ENCODE data around the gene ZRANB1.

GRCh38 chr10:125006188-125006680 is 64.3 kb downstream of the ZRANB1 start:
- no peak for TF ChIP-seq BACH1 (IDR thresholded peaks at IDR 0.05; ENCODE audit: borderline replicate concordance)
- TF ChIP-seq, protein P1, sequence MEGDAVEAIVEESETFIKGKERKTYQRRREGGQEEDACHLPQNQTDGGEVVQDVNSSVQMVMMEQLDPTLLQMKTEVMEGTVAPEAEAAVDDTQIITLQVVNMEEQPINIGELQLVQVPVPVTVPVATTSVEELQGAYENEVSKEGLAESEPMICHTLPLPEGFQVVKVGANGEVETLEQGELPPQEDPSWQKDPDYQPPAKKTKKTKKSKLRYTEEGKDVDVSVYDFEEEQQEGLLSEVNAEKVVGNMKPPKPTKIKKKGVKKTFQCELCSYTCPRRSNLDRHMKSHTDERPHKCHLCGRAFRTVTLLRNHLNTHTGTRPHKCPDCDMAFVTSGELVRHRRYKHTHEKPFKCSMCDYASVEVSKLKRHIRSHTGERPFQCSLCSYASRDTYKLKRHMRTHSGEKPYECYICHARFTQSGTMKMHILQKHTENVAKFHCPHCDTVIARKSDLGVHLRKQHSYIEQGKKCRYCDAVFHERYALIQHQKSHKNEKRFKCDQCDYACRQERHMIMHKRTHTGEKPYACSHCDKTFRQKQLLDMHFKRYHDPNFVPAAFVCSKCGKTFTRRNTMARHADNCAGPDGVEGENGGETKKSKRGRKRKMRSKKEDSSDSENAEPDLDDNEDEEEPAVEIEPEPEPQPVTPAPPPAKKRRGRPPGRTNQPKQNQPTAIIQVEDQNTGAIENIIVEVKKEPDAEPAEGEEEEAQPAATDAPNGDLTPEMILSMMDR (IDR thresholded peaks at IDR 0.05 in 2 of 3, conservative IDR thresholded peaks at IDR 0.05 in 1 of 3; ENCODE audit: control insufficient read depth in 2 of 3, extremely low read depth in 1 of 3, insufficient read depth in 1 of 3, low read depth in 3 of 3, low read length in 3 of 3): no peak
- no peak for TF ChIP-seq CEBPB (IDR thresholded peaks at IDR 0.05; ENCODE audit: borderline replicate concordance in 1 of 2, low read depth in 2 of 2, low read length in 2 of 2)
- no peak for TF ChIP-seq MTA3 (IDR thresholded peaks at IDR 0.05; ENCODE audit: borderline replicate concordance, low read length)
